Measurements from ENCODE around the gene SYNPO. TPM values are rescaled to one million over a fixed set of nuclear protein-coding genes. Genes with fewer than 3 reads are reported as not detected.

The SYNPO gene
- polyA plus RNA-seq, 1 donor (not counting 4 experiments of a cell fraction or from before 2014, with no cell fraction given) = 6.0 TPM

GRCh38 chr5:150694612-150695011 lies 54.2 kb downstream of the SYNPO start:
- H3K4me1 ChIP-seq (ENCODE audit: control insufficient read depth, extremely low read depth, insufficient read depth, low read length) = peaks cover 4% of the 10 kb centered on the region
- no peak overlapping the region for H3K4me3 ChIP-seq (ENCODE audit: control insufficient read depth in 2 of 3, extremely low read depth in 1 of 3, insufficient read depth in 2 of 3, low read depth in 1 of 3, low read length in 3 of 3)
- no peak overlapping the region for H3K4me2 ChIP-seq (ENCODE audit: control insufficient read depth, extremely low read depth, insufficient read depth, low read depth, low read length)
- H3K27ac ChIP-seq (ENCODE audit: control insufficient read depth, insufficient read depth, low read length) = no peak overlapping the region
- no peaks in the 10 kb centered on the region for H3K9me1 ChIP-seq (ENCODE audit: control insufficient read depth, extremely low read depth, insufficient read depth, low read length)
- peaks cover 33 to 70% of the 10 kb centered on the region in 2 experiments for H3K36me3 ChIP-seq (ENCODE audit: control insufficient read depth in 2 of 2, extremely low read depth in 1 of 2, insufficient read depth in 2 of 2, low read length in 2 of 2)
- no peaks in the 10 kb centered on the region for H3K27me3 ChIP-seq (ENCODE audit: control insufficient read depth, extremely low read depth, insufficient read depth, low read length)
- dilution Hi-C loops (cut with MboI; ENCODE audit: extremely low pct_ligation_motif_present, low sequenced_read_pairs) = no loop called here
- H4K20me1 ChIP-seq (ENCODE audit: control insufficient read depth, extremely low read depth, insufficient read depth, low read length) = no peaks in the 10 kb centered on the region
- H3K9me3 ChIP-seq (ENCODE audit: control insufficient read depth, low read depth, low read length) = no peaks in the 10 kb centered on the region
- FAIRE-seq (no peak), DNase-seq (ENCODE audit: low read depth, low spot score) (no peak)
- no peak overlapping the region for H2AFZ ChIP-seq (ENCODE audit: control insufficient read depth, low read length)
- TF ChIP-seq EZH2 (IDR thresholded peaks at IDR 0.05; ENCODE audit: low read length) (no peak), CTCF (optimal IDR thresholded peaks at IDR 0.05 in 1 of 3, IDR thresholded peaks at IDR 0.05 in 1 of 3, conservative IDR thresholded peaks at IDR 0.05 in 1 of 3; ENCODE audit: extremely low read depth in 1 of 3, insufficient read depth in 2 of 3, low read length in 3 of 3) (no peak)
- H3K9ac ChIP-seq (ENCODE audit: control insufficient read depth, extremely low read depth, insufficient read depth, low read length) = no peak overlapping the region
- peaks cover 12% of the 10 kb centered on the region for H3K79me2 ChIP-seq (ENCODE audit: control insufficient read depth, insufficient read depth, low read length)

GRCh38 chr5:150700246-150700593 lies 59.8 kb downstream of the SYNPO start:
- H3K4me3 ChIP-seq (ENCODE audit: control insufficient read depth in 2 of 3, extremely low read depth in 1 of 3, insufficient read depth in 2 of 3, low read depth in 1 of 3, low read length in 3 of 3) = peak overlapping the region; percentile 55 to 96 (median 83)
- H3K9me1 ChIP-seq (ENCODE audit: control insufficient read depth, extremely low read depth, insufficient read depth, low read length) = no peaks in the 10 kb centered on the region
- TF ChIP-seq EZH2 (IDR thresholded peaks at IDR 0.05; ENCODE audit: low read length) = no peak
- TF ChIP-seq CTCF (optimal IDR thresholded peaks at IDR 0.05 in 1 of 3, IDR thresholded peaks at IDR 0.05 in 1 of 3, conservative IDR thresholded peaks at IDR 0.05 in 1 of 3; ENCODE audit: extremely low read depth in 1 of 3, insufficient read depth in 2 of 3, low read length in 3 of 3) = no peak
- H3K4me1 ChIP-seq (ENCODE audit: control insufficient read depth, extremely low read depth, insufficient read depth, low read length) = peaks cover 15% of the 10 kb centered on the region
- peaks cover 17 to 27% of the 10 kb centered on the region in 2 experiments for H3K36me3 ChIP-seq (ENCODE audit: control insufficient read depth in 2 of 2, extremely low read depth in 1 of 2, insufficient read depth in 2 of 2, low read length in 2 of 2)
- peak overlapping the region; percentile 89 for H3K9ac ChIP-seq (ENCODE audit: control insufficient read depth, extremely low read depth, insufficient read depth, low read length)
- dilution Hi-C loops (cut with MboI; ENCODE audit: extremely low pct_ligation_motif_present, low sequenced_read_pairs) = no loop called here
- DNase-seq (ENCODE audit: low read depth, low spot score) = no peak
- no peaks in the 10 kb centered on the region for H3K27me3 ChIP-seq (ENCODE audit: control insufficient read depth, extremely low read depth, insufficient read depth, low read length)
- H3K27ac ChIP-seq (ENCODE audit: control insufficient read depth, insufficient read depth, low read length) = peak overlapping the region; percentile 87
- H3K4me2 ChIP-seq (ENCODE audit: control insufficient read depth, extremely low read depth, insufficient read depth, low read depth, low read length) = peak overlapping the region; percentile 98
- H3K79me2 ChIP-seq (ENCODE audit: control insufficient read depth, insufficient read depth, low read length) = peaks cover 24% of the 10 kb centered on the region
- H2AFZ ChIP-seq (ENCODE audit: control insufficient read depth, low read length) = peak overlapping the region; percentile 99
- no peaks in the 10 kb centered on the region for H3K9me3 ChIP-seq (ENCODE audit: control insufficient read depth, low read depth, low read length)
- FAIRE-seq = no peak
- H4K20me1 ChIP-seq (ENCODE audit: control insufficient read depth, extremely low read depth, insufficient read depth, low read length) = no peaks in the 10 kb centered on the region
